NCI-H524 treated with DMSO at 0.1 percent for 48 hours (cell line): Measurements from ENCODE around the gene KIF20A.
"Not testable (repeated sequence)": the region's sequence is repeated elsewhere in the genome, so short reads cannot be mapped to it uniquely, and the experiment has no call there.

Experiments
- DNase-seq: peaks from one replicate; lab custom pipeline; 2025; lab: John Stamatoyannopoulos, UW

KIF20A gene

DNA sequence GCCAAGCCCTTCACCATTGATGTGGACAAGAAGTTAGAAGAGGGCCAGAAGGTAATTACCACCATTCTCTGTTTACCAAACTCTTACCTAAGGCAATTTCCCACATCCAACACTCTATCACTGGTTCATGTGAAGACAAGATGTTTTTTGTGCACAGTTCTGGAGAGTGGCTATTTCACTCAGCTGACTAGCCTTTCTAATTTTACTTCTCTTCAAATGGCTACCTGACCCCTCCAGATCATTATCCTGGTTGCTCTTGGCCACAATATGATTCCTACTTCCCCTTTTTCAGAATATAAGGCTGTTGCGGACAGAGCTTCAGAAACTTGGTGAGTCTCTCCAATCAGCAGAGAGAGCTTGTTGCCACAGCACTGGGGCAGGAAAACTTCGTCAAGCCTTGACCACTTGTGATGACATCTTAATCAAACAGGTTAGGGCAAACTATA lies 7.1 kb downstream of the KIF20A start:
- DNase-seq = no peak

DNA sequence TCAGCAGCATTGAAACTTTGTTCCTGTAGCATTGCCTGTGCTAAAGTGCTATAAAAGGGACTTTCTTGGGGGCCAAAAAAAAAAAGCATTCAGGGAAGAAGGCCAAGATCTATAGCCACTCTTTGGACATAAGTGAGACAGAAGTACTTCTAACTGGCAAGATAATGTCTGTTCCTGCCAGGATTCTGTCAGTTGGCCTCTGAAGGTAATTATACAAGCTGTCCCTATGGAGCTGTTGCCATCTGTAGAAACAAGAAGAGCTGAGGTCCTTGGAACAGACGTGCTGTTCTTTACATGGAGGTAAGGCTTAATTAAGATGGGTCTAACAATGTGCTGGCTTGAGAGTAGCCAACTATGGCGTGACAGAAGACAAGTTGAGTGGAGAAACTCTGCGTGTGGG lies 9.7 kb downstream of the KIF20A start:
- no peak for DNase-seq

DNA sequence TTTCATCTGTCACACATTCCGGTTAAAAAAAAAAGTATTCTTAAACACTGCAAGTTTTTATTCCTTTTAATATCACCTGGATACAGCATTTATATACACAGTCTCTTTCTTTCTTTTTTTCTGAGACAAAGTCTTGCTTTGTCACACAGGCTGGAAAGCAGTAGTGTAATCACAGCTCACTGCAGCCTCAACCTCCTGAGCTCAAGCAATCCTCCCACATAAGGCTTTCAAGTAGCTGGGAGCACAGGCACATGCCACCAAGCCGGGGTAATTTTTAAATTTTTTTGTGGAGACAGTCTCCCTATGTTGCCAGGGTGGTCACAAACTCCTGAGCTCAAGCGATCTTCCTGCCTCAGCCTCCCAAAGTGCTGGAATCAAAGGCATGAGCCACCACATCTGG lies 13.9 kb downstream of the KIF20A start:
- no peak for DNase-seq

- DNase-seq = not testable (repeated sequence)
Measured at GRCh38 chr5:138193859-138194258, 14.9 kb downstream of the KIF20A start.

GRCh38 chr5:138210985-138211384 lies 32.1 kb downstream of the KIF20A start:
- no peak for DNase-seq

GRCh38 chr5:138212828-138213160 lies 33.9 kb downstream of the KIF20A start:
- DNase-seq = no peak

GRCh38 chr5:138213161-138214029 lies 34.5 kb downstream of the KIF20A start, which contains the start of gene CDC23:
Gene CDC23 (minus strand): TSS chr5:138213323. CDS start chr5:138213312, 11 bp downstream.
- peak; percentile 90 for DNase-seq

DNA sequence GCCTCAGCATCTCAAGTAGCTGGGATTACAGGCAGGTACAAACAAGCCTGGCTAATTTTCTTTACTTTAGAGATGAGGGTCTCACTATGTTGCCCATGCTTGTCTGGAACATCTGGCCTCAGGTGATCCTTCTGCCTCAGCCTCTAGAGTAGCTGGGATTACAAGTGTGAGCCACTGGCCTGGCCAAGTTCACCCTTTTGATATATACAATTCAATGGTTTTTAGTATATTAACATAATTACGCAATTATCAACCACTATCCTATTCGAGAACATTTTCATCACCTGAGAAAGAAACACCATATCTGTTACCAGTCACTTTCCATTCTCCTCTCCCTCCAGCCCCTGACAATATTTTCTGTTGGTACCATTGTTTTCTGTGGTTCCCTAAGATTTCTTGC lies 37.9 kb downstream of the KIF20A start:
- no peak for DNase-seq

- DNase-seq = no peak
Measured at GRCh38 chr5:138223532-138223931, 44.6 kb downstream of the KIF20A start.

DNA sequence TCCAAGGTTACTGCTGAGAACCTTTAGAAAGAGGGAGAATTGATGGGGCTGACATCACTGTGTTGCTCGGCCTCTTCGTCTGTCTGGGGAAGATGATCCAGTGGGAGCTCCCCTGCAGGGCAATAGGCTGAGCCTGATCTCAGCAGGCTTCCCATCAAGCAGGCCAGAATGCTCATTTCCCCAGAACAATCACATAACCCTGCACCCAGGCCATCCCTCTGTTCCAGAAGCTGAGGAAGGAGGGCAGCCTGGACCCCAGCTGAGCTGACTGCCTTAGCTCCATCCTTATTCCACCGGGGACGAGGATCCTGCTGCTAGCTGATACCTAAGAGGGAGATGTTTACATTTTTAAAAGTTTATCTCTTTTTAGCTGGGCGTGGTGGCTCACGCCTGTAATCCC lies 45.8 kb downstream of the KIF20A start:
- no peak for DNase-seq

GRCh38 chr5:138226910-138227309 lies 48.0 kb downstream of the KIF20A start:
- no peak for DNase-seq

GRCh38 chr5:138229387-138229786 lies 50.5 kb downstream of the KIF20A start:
- no peak for DNase-seq

DNA sequence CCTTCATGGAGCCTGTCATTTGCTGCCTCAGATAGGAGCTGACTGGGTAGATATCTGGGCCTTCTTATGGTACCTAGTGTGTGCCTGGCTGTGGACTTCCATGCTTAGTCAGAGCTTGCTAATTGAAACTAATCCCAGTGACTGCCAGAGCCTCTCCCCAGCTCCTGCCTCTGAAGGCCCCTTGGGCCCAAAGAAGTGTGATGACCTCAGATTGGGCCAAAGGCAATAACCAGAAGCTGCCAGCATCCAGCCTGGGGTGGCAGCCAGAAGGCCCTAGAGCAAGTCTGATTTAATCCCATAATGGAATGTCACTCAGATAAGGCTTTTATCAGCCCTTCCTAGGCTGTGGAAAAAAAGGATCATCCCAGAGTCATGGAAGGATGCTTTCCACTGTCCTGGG lies 51.3 kb downstream of the KIF20A start:
- DNase-seq = no peak

DNA sequence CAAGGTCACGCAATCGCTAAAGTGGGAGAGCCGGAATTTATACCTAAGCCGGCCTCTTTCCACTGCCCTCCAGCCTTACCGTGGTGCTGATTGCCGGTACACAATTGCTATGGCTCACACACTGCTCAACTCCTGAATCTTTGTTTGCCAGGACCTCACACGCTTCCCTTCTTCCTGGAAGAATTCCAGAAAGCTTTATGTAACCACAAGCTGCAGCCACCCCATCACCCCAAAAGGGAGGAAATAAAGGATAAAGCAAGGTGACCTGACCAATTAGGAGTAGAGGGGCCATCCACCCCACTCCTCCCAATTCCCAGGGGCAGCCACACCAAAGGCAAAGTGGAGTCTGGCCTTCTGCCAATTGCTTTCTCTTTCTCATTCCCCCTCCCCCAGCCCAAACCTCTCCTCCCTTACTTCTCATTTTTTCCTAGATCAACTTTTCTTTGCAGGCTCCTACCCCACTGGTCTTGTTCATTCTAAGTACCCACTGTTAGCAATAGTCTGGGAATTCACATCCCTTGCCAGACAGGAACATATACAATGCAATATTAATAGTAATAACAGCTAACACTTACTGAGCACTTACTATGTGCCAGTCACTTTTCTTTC lies 52.2 kb downstream of the KIF20A start:
- no peak for DNase-seq

DNA sequence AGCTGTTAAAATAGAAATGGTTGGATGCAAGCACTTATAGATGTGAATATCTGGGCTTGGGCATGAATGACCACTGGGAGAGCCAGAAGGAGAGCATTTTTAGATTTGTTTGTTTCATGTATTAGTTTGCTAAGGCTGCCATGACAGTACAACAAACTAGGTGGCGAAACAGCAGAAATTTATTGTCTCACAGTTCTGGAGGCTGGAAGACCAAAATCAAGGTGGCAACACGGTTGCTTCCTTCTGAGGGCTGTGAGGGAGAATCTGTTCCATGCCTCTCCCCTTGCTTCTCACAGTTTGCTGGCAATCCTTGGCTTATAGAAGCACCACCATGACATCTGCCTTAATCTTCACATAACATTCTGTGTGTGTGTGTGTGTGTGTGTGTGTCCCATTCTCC lies 54.4 kb downstream of the KIF20A start:
- no peak for DNase-seq

GRCh38 chr5:138234651-138235050 lies 55.7 kb downstream of the KIF20A start:
- DNase-seq = no peak
